SK-N-SH (cell line): ENCODE measurements around the gene G6PD.

ENCODE experiments used
- CHD2 ChIP-seq: fragments of 150-350 bp; IDR thresholded peaks from 2 replicates; pipeline ENCODE4 v1.6.1; 2018; ENCODE audit warnings: low read length; ENCODE audit not compliant: partially characterized antibody
- CTCF ChIP-seq: fragments of 200-600 bp; sonication (generic); IDR thresholded peaks from 2 replicates; pipeline ENCODE4 v1.6.1; 2017; ENCODE audit warnings: antibody characterized with exemption, mild to moderate bottlenecking, moderate library complexity
- EP300 ChIP-seq, 2 experiments: IDR thresholded peaks; 2 replicates each; pipeline versions ENCODE4 v1.4.0 to v1.6.1; 2012; ENCODE audit warnings: borderline replicate concordance in 1 of 2, low read depth in 1 of 2, low read length in 1 of 2
- EZH2phosphoT487 ChIP-seq: fragments of 200-600 bp; sonication (generic); IDR thresholded peaks from 2 replicates; pipeline ENCODE4 v1.6.1; 2017; ENCODE audit warnings: low read depth, mixed run types, mild to moderate bottlenecking, antibody characterized with exemption, moderate library complexity, borderline replicate concordance
- GABPA ChIP-seq: IDR thresholded peaks from 2 replicates; pipeline ENCODE4 v1.4.0; 2012; ENCODE audit warnings: low read depth, mild to moderate bottlenecking
- JUND ChIP-seq: IDR thresholded peaks from 2 replicates; pipeline ENCODE4 v1.4.0; 2012
- NRF1 ChIP-seq: IDR thresholded peaks from 2 replicates; pipeline ENCODE4 v1.6.1; 2012; ENCODE audit warnings: low read depth, mild to moderate bottlenecking, low read length
- POLR2AphosphoS5 ChIP-seq: IDR thresholded peaks from 2 replicates; pipeline ENCODE4 v1.6.1; 2012; ENCODE audit warnings: low read depth, low read length
- RCOR1 ChIP-seq: fragments of 150-350 bp; IDR thresholded peaks from 2 replicates; pipeline ENCODE4 v1.6.1; 2017; ENCODE audit warnings: antibody characterized with exemption, low read length
- REST ChIP-seq: IDR thresholded peaks from 2 replicates; pipeline ENCODE4 v1.6.1; 2012; ENCODE audit warnings: mild to moderate bottlenecking, low read depth, low read length, moderate library complexity
- SMC3 ChIP-seq: IDR thresholded peaks from 2 replicates; pipeline ENCODE4 v1.6.1; 2012; ENCODE audit warnings: low read depth, low read length, improper control_type of control experiment
- TCF12 ChIP-seq: IDR thresholded peaks from 2 replicates; pipeline ENCODE4 v1.4.0; 2012
- USF2 ChIP-seq: fragments of 150-350 bp; IDR thresholded peaks from 2 replicates; pipeline ENCODE4 v1.6.1; 2017; ENCODE audit warnings: antibody characterized with exemption, low read length, low read depth, borderline replicate concordance

- TF ChIP-seq REST, result no peak
- no peak for TF ChIP-seq CTCF
- no peak for TF ChIP-seq TCF12
- no peak for TF ChIP-seq CHD2
- no peak for TF ChIP-seq POLR2AphosphoS5
- TF ChIP-seq EZH2phosphoT487, result no peak
- TF ChIP-seq USF2, result no peak
- TF ChIP-seq JUND, result no peak
- TF ChIP-seq RCOR1, result no peak
- TF ChIP-seq NRF1, result no peak
- TF ChIP-seq SMC3, result no peak
- no peak for TF ChIP-seq GABPA
- no peak for TF ChIP-seq EP300 (IDR thresholded peaks at IDR 0.05; ENCODE audit: borderline replicate concordance in 1 of 2, low read depth in 1 of 2, low read length in 1 of 2)
These were observed 51.1 kb downstream of the G6PD start for GRCh38 chrX:154495472-154495922.
